BE2C (cell line): Measurements from ENCODE around the gene FRMD8.

ENCODE experiments used
- DNase-seq: peaks from one replicate; pipeline ENCODE4 v3.0.0-alpha.2; 2020
- H3K27me3 ChIP-seq: fragments of 250-450 bp; sonication (Bioruptor Pico); 2 replicates; pipeline ENCODE4 v1.5.1; 2020; ENCODE audit warnings: mild to moderate bottlenecking
- H3K36me3 ChIP-seq: fragments of 250-450 bp; sonication (Bioruptor Pico); 2 replicates; pipeline ENCODE4 v1.5.1; 2020; ENCODE audit warnings: mild to moderate bottlenecking
- H3K4me1 ChIP-seq: fragments of 250-450 bp; sonication (Bioruptor Pico); 2 replicates; pipeline ENCODE4 v1.5.1; 2020
- H3K4me3 ChIP-seq: 2 replicates; pipeline ENCODE4 v1.5.1; 2011; ENCODE audit warnings: low read depth, low read length
- H3K9me3 ChIP-seq: fragments of 250-450 bp; sonication (Bioruptor Pico); 2 replicates; pipeline ENCODE4 v1.5.1; 2020
- TF ChIP-seq, protein P1 (sequence below): IDR thresholded peaks from 2 replicates; pipeline ENCODE4 v1.5.1; 2012; ENCODE audit warnings: mild to moderate bottlenecking, low read depth, low read length

The FRMD8 gene

DNA sequence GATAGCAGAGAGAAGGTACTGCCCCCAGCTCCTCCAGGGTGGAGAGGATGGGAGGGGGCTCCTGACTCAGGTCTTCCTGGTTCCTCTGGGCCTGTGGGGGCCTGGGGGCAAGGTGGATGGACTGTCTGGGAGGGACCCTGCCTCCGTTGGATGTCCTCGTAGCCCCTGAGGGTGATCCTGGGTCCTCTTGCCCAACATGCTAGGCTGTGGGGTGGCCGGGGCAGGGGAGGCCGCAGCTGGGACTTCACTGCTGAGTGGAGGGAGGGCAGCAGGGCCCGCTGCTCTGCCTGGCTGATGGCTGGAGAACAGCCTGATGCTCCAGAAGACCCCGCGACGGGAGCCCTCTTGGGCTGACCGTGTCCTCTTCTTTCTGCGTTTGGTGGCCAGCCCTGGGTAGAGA lies 13.4 kb downstream of the FRMD8 start:
- no peak overlapping the region for H3K4me3 ChIP-seq
- no peaks in the 10 kb centered on the region for H3K27me3 ChIP-seq
- DNase-seq = no peak
- H3K36me3 ChIP-seq = no peaks in the 10 kb centered on the region
- H3K4me1 ChIP-seq = no peaks in the 10 kb centered on the region
- TF ChIP-seq, protein P1, sequence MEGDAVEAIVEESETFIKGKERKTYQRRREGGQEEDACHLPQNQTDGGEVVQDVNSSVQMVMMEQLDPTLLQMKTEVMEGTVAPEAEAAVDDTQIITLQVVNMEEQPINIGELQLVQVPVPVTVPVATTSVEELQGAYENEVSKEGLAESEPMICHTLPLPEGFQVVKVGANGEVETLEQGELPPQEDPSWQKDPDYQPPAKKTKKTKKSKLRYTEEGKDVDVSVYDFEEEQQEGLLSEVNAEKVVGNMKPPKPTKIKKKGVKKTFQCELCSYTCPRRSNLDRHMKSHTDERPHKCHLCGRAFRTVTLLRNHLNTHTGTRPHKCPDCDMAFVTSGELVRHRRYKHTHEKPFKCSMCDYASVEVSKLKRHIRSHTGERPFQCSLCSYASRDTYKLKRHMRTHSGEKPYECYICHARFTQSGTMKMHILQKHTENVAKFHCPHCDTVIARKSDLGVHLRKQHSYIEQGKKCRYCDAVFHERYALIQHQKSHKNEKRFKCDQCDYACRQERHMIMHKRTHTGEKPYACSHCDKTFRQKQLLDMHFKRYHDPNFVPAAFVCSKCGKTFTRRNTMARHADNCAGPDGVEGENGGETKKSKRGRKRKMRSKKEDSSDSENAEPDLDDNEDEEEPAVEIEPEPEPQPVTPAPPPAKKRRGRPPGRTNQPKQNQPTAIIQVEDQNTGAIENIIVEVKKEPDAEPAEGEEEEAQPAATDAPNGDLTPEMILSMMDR = no peak
- H3K9me3 ChIP-seq = no peaks in the 10 kb centered on the region

DNA sequence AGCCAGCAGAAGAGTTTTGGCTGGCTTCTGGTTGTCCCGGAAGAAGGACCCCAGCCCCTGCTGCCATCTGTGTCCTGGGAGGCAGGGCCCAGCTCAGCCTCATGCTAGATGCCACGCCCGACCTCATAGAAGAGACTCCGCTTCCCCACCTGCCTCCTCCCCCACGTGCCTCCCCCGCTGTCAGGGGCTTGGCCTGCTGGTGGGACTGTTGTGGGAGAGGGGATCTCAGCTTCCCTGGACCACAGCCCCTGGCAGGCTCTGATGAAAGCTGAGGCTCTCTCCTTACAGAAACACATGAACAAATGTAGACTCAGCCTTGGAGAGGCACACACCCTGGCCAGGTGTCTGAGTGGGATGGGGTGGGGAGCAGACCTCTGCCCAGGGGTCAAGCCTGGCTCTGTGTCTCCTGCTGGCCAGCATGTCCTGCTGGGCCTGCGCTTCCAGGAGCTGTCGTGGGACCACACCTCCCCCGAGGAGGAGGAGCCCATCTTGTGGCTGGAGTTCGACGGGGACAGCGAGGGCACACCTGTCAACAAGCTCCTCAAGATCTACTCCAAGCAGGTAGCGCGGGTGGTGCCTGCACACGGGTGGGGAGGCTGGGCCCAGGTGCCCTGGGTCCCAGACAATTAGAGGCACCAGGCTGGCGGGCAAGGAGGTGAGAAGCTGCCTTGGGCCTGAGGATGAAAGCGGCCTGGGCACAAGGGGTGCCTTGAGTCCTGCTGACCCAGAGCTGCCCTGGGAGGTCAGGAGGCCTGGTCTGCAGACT lies 14.1 kb downstream of the FRMD8 start:
- H3K4me1 ChIP-seq = no peaks in the 10 kb centered on the region
- H3K27me3 ChIP-seq = no peaks in the 10 kb centered on the region
- H3K36me3 ChIP-seq = no peaks in the 10 kb centered on the region
- no peak overlapping the region for H3K4me3 ChIP-seq
- no peaks in the 10 kb centered on the region for H3K9me3 ChIP-seq
- TF ChIP-seq, protein P1 = no peak
- DNase-seq = no peak

DNA sequence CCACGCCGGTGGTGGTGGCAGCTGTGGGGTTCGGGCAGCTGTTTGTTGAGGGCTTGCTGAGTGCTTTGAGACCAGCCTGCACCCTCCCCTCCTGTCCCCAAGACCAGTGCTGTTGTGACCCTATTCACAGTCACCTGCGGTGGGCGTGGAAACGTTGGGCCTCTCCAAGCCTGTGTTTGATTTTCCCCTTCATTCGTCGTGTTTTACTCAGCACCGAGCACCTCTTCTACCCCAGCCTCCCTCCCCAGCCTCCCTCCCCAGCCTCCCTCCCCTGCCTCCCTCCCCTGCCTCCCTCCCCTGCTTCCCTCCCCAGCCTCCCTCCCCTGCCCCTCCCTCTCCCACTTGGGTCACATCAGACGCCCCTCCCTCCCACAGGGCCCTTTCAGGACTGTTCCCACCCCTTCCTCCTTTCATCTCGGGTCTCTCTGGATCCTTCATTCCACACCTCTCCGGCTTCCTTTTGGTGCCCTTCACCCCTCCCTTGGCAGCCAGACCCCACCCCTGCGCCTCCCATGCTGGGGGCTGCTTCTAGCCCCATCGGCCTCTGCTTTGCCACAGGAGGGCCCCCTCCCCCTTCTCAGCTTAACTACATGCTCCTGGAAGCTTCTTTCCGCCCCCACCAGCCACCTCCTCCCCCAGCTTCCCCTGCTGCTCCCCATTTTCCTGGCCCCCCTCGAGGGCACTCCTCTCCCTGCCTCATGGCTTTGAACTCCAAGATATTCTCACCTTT lies 14.8 kb downstream of the FRMD8 start:
- Histone ChIP-seq H3K4me3 (no peak overlapping the region), H3K9me3 (no peaks in the 10 kb centered on the region), H3K36me3 (no peaks in the 10 kb centered on the region), H3K27me3 (no peaks in the 10 kb centered on the region), H3K4me1 (no peaks in the 10 kb centered on the region)
- TF ChIP-seq, protein P1 = no peak
- DNase-seq = no peak

DNA sequence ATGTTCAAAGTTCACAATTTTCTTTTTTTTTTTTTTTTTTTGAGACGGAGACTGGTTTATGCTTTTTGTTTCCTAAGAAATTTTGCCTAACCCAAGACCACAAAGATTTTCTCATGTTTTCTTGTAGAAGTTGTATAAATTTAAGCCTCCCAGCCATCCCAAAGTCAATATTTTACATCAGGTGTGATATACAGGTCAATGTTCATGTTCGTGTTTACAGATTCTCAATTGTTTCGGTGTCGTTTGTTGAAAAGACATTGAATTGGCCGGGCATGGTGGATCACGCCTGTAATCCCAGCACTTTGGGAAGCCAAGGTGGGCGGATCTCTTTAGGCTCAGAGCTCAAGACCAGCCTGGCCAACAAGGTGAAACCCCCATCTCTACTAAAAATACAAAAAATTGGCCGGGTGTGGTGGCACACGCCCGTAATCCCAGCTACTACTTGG lies 15.4 kb downstream of the FRMD8 start:
- H3K4me3 ChIP-seq = no peak overlapping the region
- no peaks in the 10 kb centered on the region for H3K4me1 ChIP-seq
- H3K36me3 ChIP-seq = no peaks in the 10 kb centered on the region
- no peaks in the 10 kb centered on the region for H3K9me3 ChIP-seq
- TF ChIP-seq, protein P1 = no peak
- no peak for DNase-seq
- H3K27me3 ChIP-seq = no peaks in the 10 kb centered on the region

DNA sequence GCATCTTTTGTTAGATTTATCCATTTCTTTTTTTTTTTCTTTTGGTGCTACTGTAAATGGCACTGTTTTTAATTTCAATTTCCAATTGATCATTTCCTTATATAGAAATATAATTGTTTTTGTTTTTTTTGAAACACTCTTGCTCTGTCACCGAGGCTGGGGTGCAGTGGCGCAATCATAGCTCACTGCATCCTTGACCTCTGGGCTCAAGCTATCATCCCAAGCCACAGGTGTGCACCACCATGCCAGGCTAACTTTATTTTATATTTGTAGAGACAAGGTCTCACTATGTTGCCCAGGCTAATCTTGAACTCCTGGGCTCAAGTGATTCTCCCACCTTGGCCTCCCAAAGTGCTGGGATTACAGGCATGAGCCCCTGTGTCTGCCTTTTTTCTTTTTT lies 16.4 kb downstream of the FRMD8 start:
- no peak overlapping the region for H3K4me3 ChIP-seq
- H3K4me1 ChIP-seq = no peaks in the 10 kb centered on the region
- TF ChIP-seq, protein P1 = no peak
- H3K27me3 ChIP-seq = no peaks in the 10 kb centered on the region
- no peaks in the 10 kb centered on the region for H3K36me3 ChIP-seq
- DNase-seq = no peak
- no peaks in the 10 kb centered on the region for H3K9me3 ChIP-seq

DNA sequence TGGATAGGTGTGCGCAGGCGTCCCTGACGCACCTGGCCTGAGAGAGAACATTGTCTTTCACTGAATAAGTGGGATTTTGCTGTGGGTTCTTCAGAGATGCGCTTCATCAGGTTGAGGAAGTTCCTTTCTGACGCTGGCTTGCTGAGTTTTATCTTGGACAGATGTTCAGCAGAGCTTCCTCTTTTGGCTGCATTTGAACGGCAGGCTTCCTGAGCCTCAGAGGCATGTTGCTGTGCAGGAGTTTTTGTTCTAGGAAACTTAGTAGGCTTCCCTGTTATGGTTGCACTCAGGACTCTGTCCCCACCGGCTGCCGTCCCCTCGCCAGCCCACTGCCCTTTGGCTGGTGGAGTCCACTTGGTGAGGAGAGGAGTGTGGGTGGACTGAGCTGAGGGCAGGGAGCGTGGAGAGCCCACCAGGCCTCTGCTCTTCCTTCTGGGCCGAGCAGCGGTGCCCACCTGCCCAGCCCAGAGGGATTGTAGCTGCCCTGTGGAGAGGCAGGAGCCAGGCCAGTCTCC lies 17.2 kb downstream of the FRMD8 start:
- TF ChIP-seq, protein P1 = no peak
- H3K4me3 ChIP-seq = no peak overlapping the region
- no peak for DNase-seq
- H3K9me3 ChIP-seq = no peaks in the 10 kb centered on the region
- no peaks in the 10 kb centered on the region for H3K4me1 ChIP-seq
- no peaks in the 10 kb centered on the region for H3K36me3 ChIP-seq
- no peaks in the 10 kb centered on the region for H3K27me3 ChIP-seq
